ENCODE results near the gene COL8A1.

DNA sequence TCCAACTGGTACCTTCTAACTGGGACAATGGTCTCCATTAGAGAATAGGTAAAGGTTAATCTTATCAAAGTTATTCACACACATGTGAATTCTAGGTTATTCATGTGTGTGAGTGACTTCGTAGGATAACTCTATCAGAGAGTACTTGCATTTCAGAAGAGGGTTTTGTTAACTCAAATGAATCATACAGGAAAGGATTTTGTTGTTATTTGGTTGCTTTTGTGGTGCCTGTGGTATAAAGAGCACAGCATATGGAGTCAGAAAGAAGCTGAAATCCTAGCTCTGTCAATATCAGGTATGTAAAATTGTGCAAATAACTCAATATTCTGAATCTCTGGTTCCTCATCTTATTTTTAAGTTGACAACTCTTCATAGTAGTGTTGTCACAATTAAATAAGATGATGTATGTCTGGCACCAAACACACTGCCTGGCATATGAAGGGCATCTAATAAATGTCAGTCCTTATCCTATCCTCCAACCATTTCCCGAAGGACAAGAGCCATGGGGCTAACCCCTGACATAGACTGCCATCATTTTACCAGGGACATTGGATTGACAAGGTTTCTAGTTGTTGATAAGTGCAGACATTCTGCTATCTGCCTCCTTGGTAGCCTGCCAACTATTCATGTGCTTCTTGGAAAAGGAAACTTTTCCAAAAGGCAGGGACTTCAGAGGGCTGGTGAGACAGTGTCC, 130.6 kb downstream of the COL8A1 start:
- TF ChIP-seq CTCF (IDR thresholded peaks at IDR 0.05; ENCODE audit: low read depth, low read length) (no peak), EZH2phosphoT487 (IDR thresholded peaks at IDR 0.05; ENCODE audit: low read depth) (no peak)
